GM21528 (cell line): ENCODE data around the gene MYLK3.

Experiments used
- ATAC-seq: cut with Tn5 transposase; IDR thresholded peaks from one replicate; pipeline ENCODE4 v1.9.1; 2021; ENCODE audit warnings: mild to moderate bottlenecking, moderate library complexity; ENCODE audit not compliant: unreplicated experiment, low FRiP score

MYLK3 gene

DNA sequence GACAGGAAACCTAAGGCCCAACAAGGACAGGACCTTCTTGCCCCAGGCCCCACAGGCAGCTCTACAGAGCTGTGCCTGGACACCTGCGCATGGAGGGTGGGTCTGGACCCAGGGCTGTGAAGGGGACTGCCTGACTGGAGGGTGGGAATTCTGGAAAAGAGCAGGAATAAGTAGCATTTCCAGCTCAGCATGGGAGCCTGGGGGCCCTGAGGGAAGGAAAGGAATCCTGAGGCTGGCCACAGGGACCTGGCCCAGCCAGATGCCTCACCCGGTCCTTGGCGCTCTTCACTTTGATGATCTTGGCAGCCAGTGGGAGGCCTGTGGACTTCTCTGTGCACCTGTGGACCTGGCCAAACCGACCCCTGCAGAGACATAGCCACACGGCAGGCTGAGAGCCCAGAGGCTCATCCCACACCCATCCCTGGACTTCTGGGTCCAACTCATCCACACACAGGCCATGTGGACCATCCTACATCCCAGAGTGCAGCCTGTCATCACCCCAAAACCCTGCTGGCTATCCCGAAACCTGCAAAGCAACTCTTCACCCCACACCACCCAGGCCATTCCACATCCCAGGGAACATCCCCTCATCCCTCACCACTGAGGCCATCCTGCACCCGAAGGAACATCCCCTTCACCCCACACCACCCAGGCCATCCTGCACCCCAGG, 18.7 kb downstream of the MYLK3 start:
- ATAC-seq: no peak

- ATAC-seq: no peak
Observed at GRCh38 chr16:46728806-46729205, 19.3 kb downstream of the MYLK3 start.

DNA sequence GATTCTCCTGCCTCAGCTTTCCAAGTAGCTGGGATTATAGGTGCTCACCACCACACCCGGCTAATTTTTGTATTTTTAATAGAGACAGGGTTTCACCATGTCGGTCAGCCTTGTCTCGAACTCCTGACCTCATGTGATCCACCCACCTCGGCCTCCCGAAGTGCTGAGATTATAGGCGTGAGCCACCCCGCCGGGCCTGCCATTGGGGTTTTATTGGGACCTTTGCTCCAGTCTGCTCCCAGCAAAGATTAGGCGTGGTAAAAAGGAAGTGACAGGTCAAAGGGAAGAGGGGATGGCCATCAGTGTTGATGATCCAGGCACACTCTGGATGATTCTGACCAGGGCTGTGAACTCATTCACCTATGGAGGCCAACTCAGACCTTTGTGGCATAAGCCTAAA, 20.5 kb downstream of the MYLK3 start:
- no peak for ATAC-seq

DNA sequence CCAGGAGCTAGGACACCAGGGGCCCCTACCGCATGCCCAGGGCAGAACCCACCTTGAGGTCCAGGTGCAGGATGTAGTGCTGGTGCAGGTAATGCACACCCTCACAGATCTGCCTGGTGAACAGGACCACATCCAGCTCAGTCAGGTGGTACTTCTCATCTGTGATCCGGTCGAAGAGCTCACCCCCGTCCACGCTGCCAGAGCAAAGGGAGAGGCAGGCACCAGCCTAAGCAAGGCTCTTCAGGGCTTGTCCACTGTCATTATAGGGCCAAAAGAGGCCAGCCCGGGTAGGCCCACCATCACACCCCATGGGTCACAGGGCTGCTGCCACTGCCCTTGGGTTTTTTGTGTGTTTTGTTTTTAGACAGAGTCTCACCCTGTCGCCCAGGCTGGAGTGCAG, 21.0 kb downstream of the MYLK3 start:
- ATAC-seq: no peak

GRCh38 chr16:46721885-46722284, 26.3 kb downstream of the MYLK3 start:
- ATAC-seq: no peak

- no peak for ATAC-seq
Observed at GRCh38 chr16:46720619-46721018, 27.5 kb downstream of the MYLK3 start.

- ATAC-seq: no peak
Observed at GRCh38 chr16:46719528-46719927, 28.6 kb downstream of the MYLK3 start.

GRCh38 chr16:46718214-46718613, 29.9 kb downstream of the MYLK3 start:
- no peak for ATAC-seq

DNA sequence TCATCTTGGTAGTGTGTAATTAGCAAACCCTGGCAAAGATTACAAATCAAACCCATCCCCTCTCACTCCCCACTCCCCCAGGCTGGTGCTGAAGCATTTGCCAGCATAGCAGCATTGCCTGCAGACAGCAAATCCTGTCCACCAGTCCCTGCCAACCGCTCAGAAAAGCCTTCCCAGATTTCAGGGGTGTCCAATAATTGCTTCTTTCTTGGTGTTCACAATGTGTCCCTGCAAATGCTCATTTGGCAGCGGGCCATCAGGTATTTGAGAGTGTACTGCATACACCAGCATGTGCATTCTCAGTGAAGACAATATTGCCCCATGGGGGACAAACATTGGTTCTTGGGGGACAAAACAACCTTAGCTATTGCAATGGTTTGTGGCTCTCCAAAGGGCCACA, 30.5 kb downstream of the MYLK3 start:
- no peak for ATAC-seq

- no peak for ATAC-seq
Observed at GRCh38 chr16:46715769-46716305, 32.3 kb downstream of the MYLK3 start.

DNA sequence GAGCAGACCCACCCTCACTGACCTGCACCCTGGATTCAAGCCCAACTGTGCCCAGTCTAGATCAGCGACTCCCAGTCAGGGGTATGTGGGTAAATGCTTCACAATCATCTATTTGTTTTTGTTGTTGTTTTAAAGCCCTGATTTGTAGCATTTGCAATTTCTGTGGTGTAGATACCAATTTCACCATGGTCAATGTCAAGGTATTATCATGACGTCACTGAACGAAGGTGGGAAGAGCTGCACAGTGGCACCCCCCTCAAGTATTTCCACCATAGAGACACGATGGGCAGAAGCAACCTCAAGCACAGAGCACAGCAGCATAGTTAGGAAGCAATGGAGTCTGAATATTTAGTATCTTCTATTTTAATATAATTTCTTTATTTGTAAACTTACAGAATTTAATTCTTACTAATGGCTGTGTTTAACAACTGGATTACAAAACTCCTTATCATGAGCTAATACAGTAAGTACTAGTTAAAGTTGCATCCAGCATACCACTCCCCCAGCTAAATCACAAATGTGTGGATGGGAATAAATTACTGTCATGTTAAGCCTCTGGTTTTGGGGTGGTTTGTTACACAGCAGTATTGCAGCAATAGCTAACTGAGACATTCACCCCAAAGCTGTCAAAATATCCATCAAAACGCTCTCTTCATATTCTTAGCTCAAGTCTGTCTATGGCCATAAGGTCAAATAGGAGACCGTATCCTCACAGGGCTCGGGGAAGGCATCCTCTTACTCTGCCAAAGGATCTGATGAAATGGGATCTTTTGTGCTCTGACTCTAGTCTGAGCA, 33.1 kb downstream of the MYLK3 start:
- ATAC-seq: no peak

- no peak for ATAC-seq
Observed at GRCh38 chr16:46713634-46714033, 34.5 kb downstream of the MYLK3 start.

DNA sequence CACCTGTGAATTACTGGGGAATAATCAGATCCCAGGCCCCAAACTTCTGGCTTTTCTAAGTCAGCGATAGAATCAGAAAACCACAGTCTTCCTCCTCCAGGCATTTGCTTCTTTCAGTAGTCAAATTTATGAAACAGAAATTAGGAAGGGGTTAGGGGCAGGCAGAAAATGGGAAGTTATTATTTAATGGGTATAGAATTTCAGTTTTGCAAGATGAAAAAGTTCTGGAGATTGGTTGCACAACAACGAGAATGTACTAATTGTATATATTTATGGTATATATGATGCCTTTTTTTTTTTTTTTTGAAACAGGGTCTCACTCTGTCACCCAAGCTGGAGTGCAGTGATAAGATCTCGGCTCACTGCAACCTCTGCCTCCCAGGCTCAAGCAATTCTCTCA, 35.2 kb downstream of the MYLK3 start:
- ATAC-seq: no peak

DNA sequence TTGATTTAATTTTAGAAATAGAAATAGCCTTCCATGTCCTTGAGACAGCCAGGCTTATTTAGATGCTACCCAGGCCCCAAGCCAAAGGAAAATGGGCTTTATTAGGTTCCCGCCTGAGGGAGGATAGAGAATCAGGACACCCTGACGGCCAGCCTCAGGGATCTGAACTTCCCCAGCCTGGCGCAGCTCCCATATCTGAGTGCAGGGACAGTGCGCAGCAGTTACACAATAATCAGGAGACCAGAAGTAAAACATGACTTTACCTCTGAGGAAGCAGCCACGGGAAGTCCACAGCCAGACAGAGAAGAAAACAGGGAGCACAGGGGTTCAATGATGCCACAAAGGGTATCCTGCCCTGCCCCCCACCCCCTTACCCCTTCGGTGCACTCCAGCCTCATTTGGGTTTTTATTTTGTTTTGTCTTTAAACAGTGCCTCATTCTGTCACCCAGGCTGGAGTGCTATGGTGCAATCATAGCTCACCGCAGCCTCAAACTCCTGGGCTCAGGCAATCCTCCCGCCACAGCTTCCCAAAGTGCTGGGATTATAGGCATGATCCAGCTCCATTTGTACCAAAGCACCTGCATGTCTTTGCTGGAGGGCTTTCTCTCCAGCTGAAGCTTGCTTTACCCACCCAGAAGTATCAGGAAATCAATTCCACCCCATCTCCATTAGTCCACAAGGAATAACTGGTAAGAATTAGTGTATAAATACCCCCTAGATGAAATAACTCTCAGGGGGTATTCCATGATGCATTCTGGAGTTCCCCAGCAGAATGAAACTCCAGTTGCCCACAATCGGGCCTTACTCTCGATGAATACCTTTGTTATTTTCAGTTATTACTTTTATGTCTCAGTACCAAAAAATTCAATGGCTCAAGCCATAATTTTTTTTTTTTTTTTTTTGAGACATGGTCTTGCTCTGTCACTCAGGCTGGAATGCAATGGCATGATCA, 36.8 kb downstream of the MYLK3 start:
- no peak for ATAC-seq

- no peak for ATAC-seq
Observed at GRCh38 chr16:46709469-46710005, 38.6 kb downstream of the MYLK3 start.

- ATAC-seq: no peak
Observed at GRCh38 chr16:46706642-46707041, 41.5 kb downstream of the MYLK3 start.

DNA sequence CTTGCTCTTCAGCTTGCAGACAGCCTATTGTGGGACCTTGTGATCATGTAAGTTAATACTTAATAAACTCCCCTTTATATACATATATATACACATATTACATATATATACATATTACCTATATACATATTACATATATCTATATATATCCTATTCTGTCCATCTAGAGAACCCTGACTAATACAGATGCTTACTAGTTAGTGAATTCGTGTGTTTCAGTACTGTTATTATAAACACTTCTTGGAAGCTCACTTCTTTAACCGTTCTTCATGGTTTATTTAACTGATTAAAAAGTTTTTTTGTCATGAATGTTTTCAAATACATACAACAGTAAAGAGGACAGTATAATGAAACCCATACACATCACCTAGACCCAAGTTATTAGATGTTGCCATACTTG, 46.1 kb downstream of the MYLK3 start:
- no peak for ATAC-seq

DNA sequence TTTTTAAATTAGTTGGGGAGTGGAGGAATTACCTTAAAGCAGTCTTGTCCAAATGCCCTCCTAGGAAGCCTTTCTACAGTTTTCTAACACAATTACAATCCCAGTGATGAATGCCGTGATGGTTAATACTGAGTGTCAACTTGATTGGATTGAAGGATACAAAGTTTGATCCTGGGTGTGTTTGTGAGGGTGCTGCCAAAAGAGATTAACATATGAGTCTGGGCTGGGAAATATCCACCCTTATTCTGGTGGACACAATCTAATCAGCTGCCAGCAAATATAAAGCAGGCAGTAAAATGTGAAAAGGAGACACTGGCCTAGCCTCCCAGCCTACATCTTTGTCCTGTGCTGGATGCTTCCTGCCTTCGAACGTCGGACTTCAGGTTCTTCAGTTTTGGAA, 46.5 kb downstream of the MYLK3 start:
- ATAC-seq: no peak

- ATAC-seq: no peak
Observed at GRCh38 chr16:46700048-46700447, 48.1 kb downstream of the MYLK3 start.

DNA sequence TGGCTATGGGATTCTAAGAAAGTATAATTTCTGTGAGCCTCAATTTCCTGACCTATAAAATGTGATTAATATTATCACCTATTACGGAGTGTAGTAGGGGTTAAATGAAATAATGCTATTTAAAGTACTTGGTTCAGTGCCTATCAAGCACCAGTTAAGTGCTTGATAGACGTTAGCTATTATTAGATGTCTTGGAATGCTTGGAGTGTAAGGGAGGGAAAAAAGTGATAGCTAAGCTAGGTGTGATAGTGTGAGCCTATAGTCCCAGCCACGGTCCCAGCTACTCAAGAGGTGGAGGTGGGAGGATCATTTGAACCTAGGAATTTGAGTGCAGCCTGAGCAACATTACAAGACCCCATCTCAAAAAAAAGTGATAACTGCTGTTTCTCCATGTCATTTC, 51.2 kb downstream of the MYLK3 start:
- no peak for ATAC-seq

DNA sequence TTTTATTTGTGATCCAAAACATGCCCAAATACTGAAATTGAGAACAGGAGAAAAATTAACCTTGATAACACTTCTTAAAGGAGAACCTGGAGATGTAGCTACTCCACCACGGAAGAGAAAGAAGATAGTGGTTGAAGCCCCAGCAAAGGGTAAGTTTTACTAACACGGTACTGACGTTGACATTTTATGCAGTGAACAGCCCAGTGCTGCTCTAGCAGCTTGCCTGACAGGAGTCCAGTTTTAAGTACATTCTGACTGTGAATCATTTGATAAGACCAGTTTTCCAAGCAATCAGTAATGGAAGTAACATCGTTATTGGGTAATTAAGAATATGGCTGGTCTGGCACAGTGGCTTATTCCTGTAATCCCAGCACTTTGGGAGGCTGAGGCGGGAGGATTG, 52.2 kb downstream of the MYLK3 start:
- ATAC-seq: no peak
